Occipital lobe (tissue), 2 donors: ENCODE measurements around the gene TNFAIP3. TPM values are rescaled to one million over a fixed set of nuclear protein-coding genes. Genes with fewer than 3 reads are reported as not detected.

Experiments
- DNase-seq: peaks from one replicate; lab custom pipeline; 2025; lab: John Stamatoyannopoulos, UW
- total RNA-seq: library from RNA; depleted of rRNA; stranded (reverse); fragments of >200 nt; gene quantifications from one replicate; pipeline ENCODE4 v1.2.3, GENCODE V29; 2014

The TNFAIP3 gene
- total RNA-seq, 1 donor from 2014 or later, result 0.78 TPM

DNA sequence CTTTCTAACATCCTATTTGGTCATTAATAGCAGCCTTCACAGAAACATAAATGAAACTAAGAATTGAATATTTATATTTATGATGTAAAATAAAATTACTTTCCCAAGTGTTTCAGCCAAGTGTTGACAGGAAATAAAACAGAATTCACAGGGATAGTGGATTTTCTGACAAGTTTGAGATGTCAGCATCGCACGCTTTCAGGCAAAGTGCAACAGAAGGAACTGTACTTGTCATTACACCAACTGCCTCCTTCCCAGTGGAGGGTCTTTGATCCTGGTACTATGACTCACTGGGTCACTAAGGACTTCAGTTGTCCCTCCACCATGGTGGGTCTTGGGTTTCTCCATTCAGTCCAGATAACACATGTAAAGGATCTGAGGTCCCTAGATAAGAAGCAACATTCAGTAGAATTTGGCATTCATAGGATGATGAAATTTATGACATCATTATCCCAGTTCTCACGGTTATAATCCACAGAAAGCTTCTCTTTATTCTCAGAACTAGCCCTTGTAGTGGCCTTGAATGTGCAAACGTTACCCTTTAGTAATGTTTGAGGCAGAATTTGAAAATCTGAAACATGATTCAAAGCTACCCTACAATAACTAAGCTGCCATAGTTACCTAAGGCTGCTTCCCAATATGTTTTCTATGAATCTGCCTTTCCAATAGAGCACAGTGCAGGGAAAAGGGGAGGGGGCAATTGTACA lies 3.8 kb upstream of the TNFAIP3 start:
- DNase-seq, result no peak

DNA sequence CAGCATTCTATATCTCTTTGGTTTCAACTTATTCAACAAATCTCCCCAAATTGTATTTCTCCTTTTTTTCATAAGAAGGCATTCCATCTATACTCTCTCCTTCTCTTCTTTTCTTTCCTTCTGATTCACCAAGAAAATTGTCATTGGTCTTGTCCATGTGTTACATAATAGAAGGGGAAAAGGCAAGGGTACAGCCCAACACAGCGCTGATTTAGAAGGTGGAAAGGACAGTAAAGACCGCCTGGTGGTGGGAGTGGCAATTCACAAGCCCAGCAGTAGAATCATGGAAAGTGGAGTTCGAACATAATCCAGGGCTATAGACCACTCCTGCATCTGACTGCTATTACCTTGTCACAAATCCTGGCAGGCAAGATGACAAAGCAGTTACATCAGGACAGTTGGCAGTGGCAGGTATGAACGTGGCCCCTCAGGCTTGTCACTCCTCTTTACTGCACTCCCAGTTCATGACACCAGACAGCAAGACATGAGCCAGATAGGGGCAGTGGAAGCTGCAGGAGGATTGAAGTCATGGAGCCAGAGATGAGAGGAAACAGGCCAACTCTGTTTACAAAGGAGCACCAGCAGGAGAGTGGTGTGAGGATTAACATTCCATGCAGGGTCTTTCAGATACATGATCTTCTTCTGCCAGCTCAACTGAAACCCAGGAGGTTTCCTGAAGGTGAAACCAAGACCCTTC lies 2.1 kb upstream of the TNFAIP3 start:
- no peak for DNase-seq

- peak; percentile 61 for DNase-seq
Measured at GRCh38 chr6:137866200-137866913, 702 bp upstream of the TNFAIP3 start.

DNA sequence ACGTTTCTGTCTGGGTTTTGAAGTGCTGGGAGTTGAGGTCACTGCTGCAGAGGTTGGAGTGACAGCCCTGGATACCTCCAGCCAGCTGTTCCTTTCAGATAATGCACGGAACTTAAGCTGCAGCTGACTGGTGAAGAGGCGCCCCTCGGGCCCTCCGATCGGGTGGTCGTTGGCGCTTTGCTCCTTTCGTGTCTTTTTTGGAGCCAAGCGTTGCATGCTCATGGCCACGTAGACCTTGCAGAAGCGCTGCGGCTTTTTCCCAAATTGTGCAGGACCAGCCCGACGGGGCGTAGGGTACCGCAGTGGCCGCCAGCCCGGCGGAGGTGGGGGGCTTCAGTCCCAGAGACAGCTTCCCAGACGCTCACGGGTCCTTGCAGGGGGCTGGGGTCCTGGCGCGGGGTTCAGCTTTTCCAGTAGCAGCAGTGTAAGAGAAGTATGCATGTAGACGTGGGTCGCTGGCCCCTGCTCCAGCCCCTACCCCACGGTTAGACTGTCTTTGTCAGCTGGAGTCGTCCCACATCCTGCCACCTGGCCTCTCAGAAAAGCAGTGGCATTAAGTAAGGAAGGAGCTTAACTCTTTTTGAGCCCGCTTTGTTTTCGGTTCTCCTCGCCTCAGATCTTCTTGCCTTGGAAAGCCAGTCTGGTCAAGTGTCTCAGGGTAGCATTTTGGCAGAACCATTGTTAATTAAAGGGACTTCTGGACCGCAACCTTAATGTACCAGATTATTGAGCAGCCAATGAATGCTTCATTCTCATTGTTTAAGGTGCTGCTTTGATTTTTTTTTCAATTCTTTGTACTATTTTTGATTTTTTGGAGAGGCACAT lies 838 bp downstream of the TNFAIP3 start:
- no peak for DNase-seq

- DNase-seq, result no peak
Measured at GRCh38 chr6:137868721-137869548, 1.9 kb downstream of the TNFAIP3 start.

GRCh38 chr6:137869549-137870307 lies 2.7 kb downstream of the TNFAIP3 start:
- DNase-seq, result no peak

- no peak for DNase-seq
Measured at GRCh38 chr6:137870308-137870644, 3.2 kb downstream of the TNFAIP3 start.

- no peak for DNase-seq
Measured at GRCh38 chr6:137870744-137871247, 3.7 kb downstream of the TNFAIP3 start.

GRCh38 chr6:137871291-137871690 lies 4.2 kb downstream of the TNFAIP3 start:
- no peak for DNase-seq

GRCh38 chr6:137871831-137872454 lies 4.9 kb downstream of the TNFAIP3 start:
- DNase-seq, result no peak

- no peak for DNase-seq
Measured at GRCh38 chr6:137872581-137873115, 5.6 kb downstream of the TNFAIP3 start.

- DNase-seq, result no peak
Measured at GRCh38 chr6:137873273-137873762, 6.3 kb downstream of the TNFAIP3 start.

GRCh38 chr6:137874204-137875057 lies 7.4 kb downstream of the TNFAIP3 start:
- DNase-seq, result no peak

- DNase-seq, result no peak
Measured at GRCh38 chr6:137875058-137875520, 8.0 kb downstream of the TNFAIP3 start.

DNA sequence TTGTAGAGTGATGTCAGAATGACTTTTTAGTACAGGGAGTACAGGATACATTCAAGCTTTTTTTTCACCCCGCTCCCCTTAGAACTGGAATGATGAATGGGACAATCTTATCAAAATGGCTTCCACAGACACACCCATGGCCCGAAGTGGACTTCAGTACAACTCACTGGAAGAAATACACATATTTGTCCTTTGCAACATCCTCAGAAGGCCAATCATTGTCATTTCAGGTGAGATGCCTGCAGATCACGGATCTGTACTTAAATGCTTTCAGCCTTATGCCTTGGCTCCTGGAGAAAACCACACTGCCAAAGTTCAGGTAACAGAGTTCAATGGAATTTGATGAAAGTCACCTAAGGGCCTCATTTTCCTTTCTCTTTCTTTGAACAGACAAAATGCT lies 8.5 kb downstream of the TNFAIP3 start:
- no peak for DNase-seq

DNA sequence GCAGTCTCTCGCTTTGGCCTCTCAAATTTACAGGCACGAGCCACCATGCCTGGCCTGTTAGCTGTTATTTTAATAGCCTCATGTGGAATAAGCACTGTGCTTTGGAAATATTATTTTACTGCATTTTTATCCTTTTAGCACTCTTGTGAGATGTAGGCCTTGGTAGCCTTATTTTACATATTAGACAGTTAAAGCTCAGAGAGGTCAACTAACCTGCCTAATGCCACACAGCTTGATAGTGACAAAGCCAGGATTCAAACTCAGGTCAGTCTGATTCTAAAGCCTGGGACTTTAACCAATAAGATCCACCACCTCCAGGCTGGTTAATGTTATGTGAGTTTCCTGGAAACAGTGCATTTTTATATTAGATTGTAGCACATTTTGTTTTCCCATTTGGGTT lies 9.5 kb downstream of the TNFAIP3 start:
- no peak for DNase-seq

DNA sequence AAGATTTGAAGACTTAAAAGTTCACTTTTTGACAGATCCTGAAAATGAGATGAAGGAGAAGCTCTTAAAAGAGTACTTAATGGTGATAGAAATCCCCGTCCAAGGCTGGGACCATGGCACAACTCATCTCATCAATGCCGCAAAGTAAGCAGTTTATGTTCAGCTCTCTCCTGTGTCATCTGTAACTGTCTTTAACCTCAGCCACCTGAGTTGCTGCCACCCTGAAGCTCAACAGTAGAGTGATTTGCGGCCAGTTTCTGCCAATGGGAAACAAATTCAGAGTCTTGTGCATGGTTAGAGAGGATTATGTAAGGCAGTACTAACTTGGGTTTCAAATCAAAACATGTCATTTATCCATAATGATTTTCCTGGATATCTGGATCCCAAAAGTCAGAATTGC lies 10.1 kb downstream of the TNFAIP3 start:
- DNase-seq, result no peak

GRCh38 chr6:137877606-137878005 lies 10.5 kb downstream of the TNFAIP3 start:
- DNase-seq, result no peak
